ENCODE results near the gene FGF12. TPM values are rescaled to one million over a fixed set of nuclear protein-coding genes. Genes with fewer than 3 reads are reported as not detected.

The FGF12 gene
- polyA plus RNA-seq, 2 donors, result 1.2 to 1.5 TPM

- no peaks in the 10 kb centered on the region for H3K4me1 ChIP-seq (ENCODE audit: control insufficient read depth in 2 of 2, insufficient read depth in 2 of 2, low read length in 1 of 2)
- H3K36me3 ChIP-seq (ENCODE audit: control insufficient read depth in 2 of 2, insufficient read depth in 2 of 2, low read length in 1 of 2), result no peaks in the 10 kb centered on the region
- H3K4me3 ChIP-seq (ENCODE audit: low read depth in 1 of 2, low read length in 2 of 2), result no peak overlapping the region
- H3K27me3 ChIP-seq (ENCODE audit: control insufficient read depth in 1 of 2, insufficient read depth in 2 of 2, low read length in 2 of 2), result no peaks in the 10 kb centered on the region
- WGBS, 2 donors, result 41 to 50% methylated on average over 5 of the region's 5 CpGs
- H3K27ac ChIP-seq (ENCODE audit: low read depth in 2 of 2, low read length in 1 of 2), result no peak overlapping the region
- H3K9me3 ChIP-seq (ENCODE audit: control insufficient read depth in 2 of 2, insufficient read depth in 1 of 2, low read depth in 1 of 2, low read length in 1 of 2), result peaks cover 0 to 3% of the 10 kb centered on the region in 2 donors
These were observed 182.0 kb downstream of the FGF12 start for GRCh38 chr3:192545333-192545732.

DNA sequence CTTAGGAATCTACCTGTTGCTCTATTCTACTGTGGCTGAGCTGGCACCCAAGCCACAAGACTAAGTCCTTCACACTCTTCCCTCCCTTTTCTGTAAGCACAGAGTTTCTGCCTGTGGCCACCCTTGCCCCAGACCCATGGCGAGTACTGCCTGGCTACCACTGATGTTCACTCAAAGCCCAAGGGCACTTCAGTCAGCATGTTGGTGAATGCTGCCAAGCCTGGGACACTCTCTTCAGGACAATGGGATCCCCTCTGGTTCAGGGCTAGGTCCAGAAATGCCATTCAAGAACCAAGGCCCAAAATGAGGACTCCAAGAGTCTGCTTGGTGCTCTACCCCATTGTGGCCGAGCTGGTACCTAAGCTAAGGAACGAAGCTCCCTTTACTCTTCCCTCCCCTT lies 184.2 kb downstream of the FGF12 start:
- no peak overlapping the region for H3K27ac ChIP-seq (ENCODE audit: low read depth in 2 of 2, low read length in 1 of 2)
- no peak overlapping the region for H3K4me3 ChIP-seq (ENCODE audit: low read depth in 1 of 2, low read length in 2 of 2)
- peaks cover 0 to 3% of the 10 kb centered on the region in 2 donors for H3K9me3 ChIP-seq (ENCODE audit: control insufficient read depth in 2 of 2, insufficient read depth in 1 of 2, low read depth in 1 of 2, low read length in 1 of 2)
- no peaks in the 10 kb centered on the region for H3K4me1 ChIP-seq (ENCODE audit: control insufficient read depth in 2 of 2, insufficient read depth in 2 of 2, low read length in 1 of 2)
- 87 to 90% methylated on average over 3 of the region's 3 CpGs for WGBS, 2 donors
- H3K27me3 ChIP-seq (ENCODE audit: control insufficient read depth in 1 of 2, insufficient read depth in 2 of 2, low read length in 2 of 2), result no peaks in the 10 kb centered on the region
- no peaks in the 10 kb centered on the region for H3K36me3 ChIP-seq (ENCODE audit: control insufficient read depth in 2 of 2, insufficient read depth in 2 of 2, low read length in 1 of 2)

DNA sequence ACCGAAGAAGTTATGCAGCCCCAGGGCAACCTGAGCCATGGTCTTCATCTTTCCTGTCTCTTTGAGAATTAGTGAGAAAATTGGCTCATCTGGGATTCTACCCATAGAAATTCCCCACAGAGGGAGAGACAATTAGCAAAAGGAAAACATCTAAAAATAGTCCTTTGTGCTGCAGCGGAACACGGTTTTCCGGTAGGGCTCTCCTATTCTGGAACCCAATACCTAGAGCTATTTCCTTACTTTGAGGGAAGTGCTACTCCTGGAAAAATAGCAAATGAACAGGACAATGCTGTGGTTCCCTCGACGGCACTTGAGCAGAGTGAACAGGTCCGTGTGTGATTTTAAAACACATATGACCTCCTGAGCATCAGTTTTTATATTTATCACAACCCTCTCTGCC lies 210.5 kb downstream of the FGF12 start:
- 74 to 78% methylated on average over 7 of the region's 7 CpGs for WGBS, 2 donors

DNA sequence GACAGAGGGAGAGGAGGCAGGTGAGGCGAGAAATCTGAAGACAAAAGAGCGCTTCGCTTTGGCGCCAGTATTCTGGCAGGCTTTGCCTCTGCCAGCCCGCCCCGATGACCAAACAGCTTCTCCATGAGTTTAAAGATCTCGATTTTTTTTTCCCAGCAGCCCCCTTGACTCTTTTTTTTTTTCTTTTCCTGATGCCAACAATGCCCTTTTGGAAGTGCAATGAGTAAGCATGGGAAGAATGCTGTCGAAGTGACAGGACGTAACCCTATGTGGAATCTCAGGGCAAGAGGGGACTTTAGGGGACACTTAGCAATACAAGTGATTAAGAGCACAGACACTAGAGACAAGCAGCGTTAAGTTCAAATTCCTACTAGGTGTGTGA lies 211.7 kb downstream of the FGF12 start:
- H3K9me3 ChIP-seq (ENCODE audit: control insufficient read depth in 2 of 2, insufficient read depth in 1 of 2, low read depth in 1 of 2, low read length in 1 of 2), result peaks cover 0 to 2% of the 10 kb centered on the region in 2 donors
- H3K36me3 ChIP-seq (ENCODE audit: control insufficient read depth in 2 of 2, insufficient read depth in 2 of 2, low read length in 1 of 2), result no peaks in the 10 kb centered on the region
- 8 to 13% methylated on average over 10 of the region's 10 CpGs for WGBS, 2 donors
- no peaks in the 10 kb centered on the region for H3K27me3 ChIP-seq (ENCODE audit: control insufficient read depth in 1 of 2, insufficient read depth in 2 of 2, low read length in 2 of 2)
- H3K4me3 ChIP-seq (ENCODE audit: low read depth in 1 of 2, low read length in 2 of 2), result peak overlapping the region in 1 of 2 donors; percentile 48
- H3K27ac ChIP-seq (ENCODE audit: low read depth in 2 of 2, low read length in 1 of 2), result no peak overlapping the region
- peaks cover 6% of the 10 kb centered on the region in 2 donors for H3K4me1 ChIP-seq (ENCODE audit: control insufficient read depth in 2 of 2, insufficient read depth in 2 of 2, low read length in 1 of 2)

More for the DNA sequence above, 210.5 kb downstream of the FGF12 start:
- Histone ChIP-seq H3K9me3 (ENCODE audit: control insufficient read depth in 2 of 2, insufficient read depth in 1 of 2, low read depth in 1 of 2, low read length in 1 of 2) (peaks cover 0 to 2% of the 10 kb centered on the region in 2 donors), H3K4me3 (ENCODE audit: low read depth in 1 of 2, low read length in 2 of 2) (no peak overlapping the region), H3K27me3 (ENCODE audit: control insufficient read depth in 1 of 2, insufficient read depth in 2 of 2, low read length in 2 of 2) (no peaks in the 10 kb centered on the region), H3K36me3 (ENCODE audit: control insufficient read depth in 2 of 2, insufficient read depth in 2 of 2, low read length in 1 of 2) (no peaks in the 10 kb centered on the region), H3K27ac (ENCODE audit: low read depth in 2 of 2, low read length in 1 of 2) (no peak overlapping the region), H3K4me1 (ENCODE audit: control insufficient read depth in 2 of 2, insufficient read depth in 2 of 2, low read length in 1 of 2) (peaks cover 6% of the 10 kb centered on the region in 2 donors)

DNA sequence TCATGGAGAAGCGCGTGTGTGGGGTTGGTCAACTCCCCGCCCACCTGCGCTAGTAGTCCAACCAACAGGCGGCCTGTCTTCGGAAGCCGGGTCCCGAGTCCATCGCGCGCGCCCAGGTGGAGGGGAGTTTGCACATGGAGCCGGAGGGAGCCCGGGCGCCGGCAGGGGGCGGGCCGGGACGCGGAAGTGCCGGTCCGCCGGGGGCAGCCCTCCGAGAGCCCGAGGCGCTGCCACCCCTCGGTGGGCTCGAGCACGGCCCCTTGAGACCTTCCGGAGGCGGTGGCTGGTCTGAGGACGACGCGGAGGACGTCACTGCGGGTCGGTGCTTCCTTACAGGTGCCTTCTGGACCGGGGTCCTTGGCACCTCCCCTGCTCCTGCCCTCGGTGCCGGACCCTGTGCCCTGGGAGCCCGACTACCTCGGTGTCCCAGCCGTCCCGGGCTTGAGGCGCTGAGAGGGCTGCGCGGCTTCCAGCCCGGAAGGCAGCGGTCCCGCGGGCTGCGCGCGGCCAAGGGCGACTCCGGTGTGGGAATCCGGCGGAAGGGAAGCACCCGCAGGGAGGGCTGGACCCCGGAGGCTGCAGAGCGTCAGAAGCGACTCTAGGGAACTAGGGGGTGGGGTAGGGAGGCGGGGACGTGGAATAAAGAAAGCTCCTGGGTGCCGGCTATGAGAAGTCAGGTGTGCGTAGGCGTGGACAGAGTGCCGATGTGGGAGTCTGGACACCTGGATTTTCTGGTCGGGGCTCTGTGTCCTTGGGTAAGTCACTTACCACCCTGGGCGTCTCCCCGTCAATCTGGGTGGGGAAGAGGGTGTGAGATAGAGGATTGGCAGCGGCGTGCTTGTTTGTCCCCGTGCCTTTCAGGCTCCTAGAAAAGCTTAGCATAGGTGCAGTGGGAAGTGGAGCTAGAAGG lies 212.3 kb downstream of the FGF12 start:
- Histone ChIP-seq H3K4me1 (ENCODE audit: control insufficient read depth in 2 of 2, insufficient read depth in 2 of 2, low read length in 1 of 2) (peaks cover 6% of the 10 kb centered on the region in 2 donors), H3K27me3 (ENCODE audit: control insufficient read depth in 1 of 2, insufficient read depth in 2 of 2, low read length in 2 of 2) (no peaks in the 10 kb centered on the region), H3K9me3 (ENCODE audit: control insufficient read depth in 2 of 2, insufficient read depth in 1 of 2, low read depth in 1 of 2, low read length in 1 of 2) (peaks cover 0 to 2% of the 10 kb centered on the region in 2 donors), H3K36me3 (ENCODE audit: control insufficient read depth in 2 of 2, insufficient read depth in 2 of 2, low read length in 1 of 2) (no peaks in the 10 kb centered on the region), H3K27ac (ENCODE audit: low read depth in 2 of 2, low read length in 1 of 2) (no peak overlapping the region), H3K4me3 (ENCODE audit: low read depth in 1 of 2, low read length in 2 of 2) (peak overlapping the region; percentile 32 to 48)
- WGBS, 2 donors, result 5% methylated on average over 64 to 74 of the region's 74 CpGs

DNA sequence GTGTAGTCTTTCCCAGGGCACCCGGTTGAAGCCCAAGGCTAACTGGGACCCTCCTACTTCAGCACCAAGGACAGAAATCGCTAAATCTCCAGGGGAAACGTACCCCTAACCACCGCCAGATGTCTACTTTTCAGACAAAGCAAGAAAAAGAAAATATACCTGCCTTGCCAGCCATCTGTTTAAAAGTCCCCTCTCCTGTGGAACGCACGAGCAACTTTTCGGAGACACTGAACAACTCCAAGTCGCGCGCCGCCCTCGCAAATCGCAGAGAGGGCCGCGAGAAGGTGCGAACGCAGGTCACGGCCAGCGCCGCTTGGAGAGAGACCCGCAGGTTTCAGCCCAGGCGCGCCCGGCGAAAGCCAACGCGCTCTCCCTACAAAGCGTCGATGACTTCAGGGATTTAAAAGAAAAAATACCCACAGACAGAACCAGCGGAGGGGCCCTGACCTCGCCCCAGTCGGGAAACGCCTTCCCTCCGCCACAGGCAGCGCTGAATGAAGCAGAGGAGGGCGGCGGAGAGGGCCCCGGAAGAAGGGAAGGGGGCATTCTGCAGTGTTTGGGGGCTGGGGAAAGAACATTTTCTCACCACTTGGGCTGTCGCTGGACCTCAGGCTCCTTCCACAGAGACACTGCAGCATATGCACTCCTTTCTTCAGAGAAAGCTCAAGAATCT lies 213.1 kb downstream of the FGF12 start:
- H3K9me3 ChIP-seq (ENCODE audit: control insufficient read depth in 2 of 2, insufficient read depth in 1 of 2, low read depth in 1 of 2, low read length in 1 of 2), result peaks cover 0 to 2% of the 10 kb centered on the region in 2 donors
- WGBS, 2 donors, result 3 to 9% methylated on average over 39 of the region's 39 CpGs
- no peaks in the 10 kb centered on the region for H3K27me3 ChIP-seq (ENCODE audit: control insufficient read depth in 1 of 2, insufficient read depth in 2 of 2, low read length in 2 of 2)
- no peak overlapping the region for H3K27ac ChIP-seq (ENCODE audit: low read depth in 2 of 2, low read length in 1 of 2)
- peaks cover 6% of the 10 kb centered on the region in 2 donors for H3K4me1 ChIP-seq (ENCODE audit: control insufficient read depth in 2 of 2, insufficient read depth in 2 of 2, low read length in 1 of 2)
- peak overlapping the region; percentile 32 to 48 for H3K4me3 ChIP-seq (ENCODE audit: low read depth in 1 of 2, low read length in 2 of 2)
- H3K36me3 ChIP-seq (ENCODE audit: control insufficient read depth in 2 of 2, insufficient read depth in 2 of 2, low read length in 1 of 2), result no peaks in the 10 kb centered on the region

- Histone ChIP-seq H3K4me1 (ENCODE audit: control insufficient read depth in 2 of 2, insufficient read depth in 2 of 2, low read length in 1 of 2) (no peaks in the 10 kb centered on the region), H3K27me3 (ENCODE audit: control insufficient read depth in 1 of 2, insufficient read depth in 2 of 2, low read length in 2 of 2) (no peaks in the 10 kb centered on the region), H3K27ac (ENCODE audit: low read depth in 2 of 2, low read length in 1 of 2) (no peak overlapping the region), H3K9me3 (ENCODE audit: control insufficient read depth in 2 of 2, insufficient read depth in 1 of 2, low read depth in 1 of 2, low read length in 1 of 2) (no peaks in the 10 kb centered on the region), H3K4me3 (ENCODE audit: low read depth in 1 of 2, low read length in 2 of 2) (no peak overlapping the region), H3K36me3 (ENCODE audit: control insufficient read depth in 2 of 2, insufficient read depth in 2 of 2, low read length in 1 of 2) (no peaks in the 10 kb centered on the region)
- WGBS, 2 donors, result 70 to 71% methylated on average over 6 of the region's 6 CpGs
These were observed 221.6 kb downstream of the FGF12 start for GRCh38 chr3:192505731-192506130.

DNA sequence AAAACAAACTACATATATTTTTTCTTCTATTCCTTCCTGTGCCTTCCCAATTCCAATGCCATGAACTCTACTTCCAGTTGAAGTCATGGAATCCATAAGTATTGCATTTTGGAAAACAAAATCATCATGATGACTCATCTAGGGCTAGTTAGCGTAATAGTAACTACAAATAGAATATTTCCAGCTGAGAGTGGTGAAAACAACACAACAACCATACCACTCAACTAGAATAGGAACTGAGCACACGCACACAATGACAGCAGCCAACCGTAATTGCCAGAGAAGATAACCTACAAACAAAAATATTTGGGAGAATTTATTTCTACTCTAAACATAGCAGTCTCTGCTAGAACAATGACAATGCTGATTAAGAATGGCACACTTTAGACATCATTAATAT lies 225.9 kb downstream of the FGF12 start:
- Histone ChIP-seq H3K9me3 (ENCODE audit: control insufficient read depth in 2 of 2, insufficient read depth in 1 of 2, low read depth in 1 of 2, low read length in 1 of 2) (no peaks in the 10 kb centered on the region), H3K36me3 (ENCODE audit: control insufficient read depth in 2 of 2, insufficient read depth in 2 of 2, low read length in 1 of 2) (no peaks in the 10 kb centered on the region), H3K4me3 (ENCODE audit: low read depth in 1 of 2, low read length in 2 of 2) (no peak overlapping the region), H3K27ac (ENCODE audit: low read depth in 2 of 2, low read length in 1 of 2) (no peak overlapping the region), H3K27me3 (ENCODE audit: control insufficient read depth in 1 of 2, insufficient read depth in 2 of 2, low read length in 2 of 2) (peaks cover 0 to 2% of the 10 kb centered on the region in 2 donors), H3K4me1 (ENCODE audit: control insufficient read depth in 2 of 2, insufficient read depth in 2 of 2, low read length in 1 of 2) (no peaks in the 10 kb centered on the region)
- 80 to 81% methylated on average over 3 of the region's 3 CpGs for WGBS, 2 donors

GRCh38 chr3:192496905-192497587 lies 230.3 kb downstream of the FGF12 start:
- WGBS, 2 donors, result 71 to 75% methylated on average over 7 of the region's 7 CpGs
- Histone ChIP-seq H3K4me1 (ENCODE audit: control insufficient read depth in 2 of 2, insufficient read depth in 2 of 2, low read length in 1 of 2) (no peaks in the 10 kb centered on the region), H3K4me3 (ENCODE audit: low read depth in 1 of 2, low read length in 2 of 2) (no peak overlapping the region), H3K27ac (ENCODE audit: low read depth in 2 of 2, low read length in 1 of 2) (no peak overlapping the region), H3K9me3 (ENCODE audit: control insufficient read depth in 2 of 2, insufficient read depth in 1 of 2, low read depth in 1 of 2, low read length in 1 of 2) (no peaks in the 10 kb centered on the region), H3K36me3 (ENCODE audit: control insufficient read depth in 2 of 2, insufficient read depth in 2 of 2, low read length in 1 of 2) (no peaks in the 10 kb centered on the region), H3K27me3 (ENCODE audit: control insufficient read depth in 1 of 2, insufficient read depth in 2 of 2, low read length in 2 of 2) (peaks cover 0 to 2% of the 10 kb centered on the region in 2 donors)
